Liver (tissue), 3 donors: ENCODE measurements around the gene NPAS4.

Source experiments
- EGR1 ChIP-seq, 2 donors: IDR thresholded peaks; 2 replicates each; pipeline ENCODE4 v1.6.1; 2016 to 2018; ENCODE audit warnings: antibody characterized with exemption in 2 of 2, low read depth in 2 of 2
- RAD21 ChIP-seq, 2 donors: IDR thresholded peaks; 2 replicates each; pipeline ENCODE4 v1.6.1; 2016; ENCODE audit warnings: antibody characterized with exemption in 2 of 2, mild to moderate bottlenecking in 2 of 2
- SP1 ChIP-seq: IDR thresholded peaks from 2 replicates; pipeline ENCODE4 v1.6.1; 2018; ENCODE audit warnings: antibody characterized with exemption, mild to moderate bottlenecking
- YY1 ChIP-seq: IDR thresholded peaks from 2 replicates; pipeline ENCODE4 v1.6.1; 2016; ENCODE audit warnings: antibody characterized with exemption, mild to moderate bottlenecking
- TF ChIP-seq, protein P1 (sequence below): fragments of 150-350 bp; IDR thresholded peaks from 2 replicates; pipeline ENCODE4 v1.5.1; 2017; ENCODE audit warnings: improper control_type of control experiment, low read depth, low read length; ENCODE audit not compliant: missing input control
- TF ChIP-seq, protein P2 (sequence below): IDR thresholded peaks from 2 replicates; pipeline ENCODE4 v1.6.1; 2016; ENCODE audit warnings: antibody characterized with exemption
- TF ChIP-seq, protein P3 (sequence below): IDR thresholded peaks from 2 replicates; pipeline ENCODE4 v1.6.1; 2016; ENCODE audit warnings: antibody characterized with exemption
- TF ChIP-seq, protein P4 (sequence below): IDR thresholded peaks from 2 replicates; pipeline ENCODE4 v1.6.1; 2016; ENCODE audit warnings: antibody characterized with exemption
- donor health status: healthy.
- donor health status: healthy.

DNA sequence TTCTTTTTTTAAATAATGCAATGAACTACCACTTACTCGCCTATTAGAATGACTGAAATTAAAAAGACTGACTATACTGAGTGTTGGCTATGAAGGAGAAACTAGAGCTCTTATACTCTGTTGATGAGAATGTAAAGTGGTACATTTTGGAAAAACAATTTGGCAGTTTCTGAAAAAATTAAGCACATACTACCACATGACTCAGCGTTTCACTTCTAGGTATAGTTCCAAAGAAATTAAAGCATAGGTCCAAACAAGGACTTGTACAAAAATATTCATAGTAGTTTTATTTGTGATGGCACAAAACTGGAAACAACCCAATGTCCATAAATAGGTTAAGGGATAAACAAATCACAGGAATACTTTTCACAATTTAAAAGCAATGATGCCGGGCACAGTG is 26.9 kb upstream of the NPAS4 start:
- TF ChIP-seq, protein P1, sequence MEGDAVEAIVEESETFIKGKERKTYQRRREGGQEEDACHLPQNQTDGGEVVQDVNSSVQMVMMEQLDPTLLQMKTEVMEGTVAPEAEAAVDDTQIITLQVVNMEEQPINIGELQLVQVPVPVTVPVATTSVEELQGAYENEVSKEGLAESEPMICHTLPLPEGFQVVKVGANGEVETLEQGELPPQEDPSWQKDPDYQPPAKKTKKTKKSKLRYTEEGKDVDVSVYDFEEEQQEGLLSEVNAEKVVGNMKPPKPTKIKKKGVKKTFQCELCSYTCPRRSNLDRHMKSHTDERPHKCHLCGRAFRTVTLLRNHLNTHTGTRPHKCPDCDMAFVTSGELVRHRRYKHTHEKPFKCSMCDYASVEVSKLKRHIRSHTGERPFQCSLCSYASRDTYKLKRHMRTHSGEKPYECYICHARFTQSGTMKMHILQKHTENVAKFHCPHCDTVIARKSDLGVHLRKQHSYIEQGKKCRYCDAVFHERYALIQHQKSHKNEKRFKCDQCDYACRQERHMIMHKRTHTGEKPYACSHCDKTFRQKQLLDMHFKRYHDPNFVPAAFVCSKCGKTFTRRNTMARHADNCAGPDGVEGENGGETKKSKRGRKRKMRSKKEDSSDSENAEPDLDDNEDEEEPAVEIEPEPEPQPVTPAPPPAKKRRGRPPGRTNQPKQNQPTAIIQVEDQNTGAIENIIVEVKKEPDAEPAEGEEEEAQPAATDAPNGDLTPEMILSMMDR = no peak
- TF ChIP-seq YY1 = no peak
- TF ChIP-seq, protein P2, sequence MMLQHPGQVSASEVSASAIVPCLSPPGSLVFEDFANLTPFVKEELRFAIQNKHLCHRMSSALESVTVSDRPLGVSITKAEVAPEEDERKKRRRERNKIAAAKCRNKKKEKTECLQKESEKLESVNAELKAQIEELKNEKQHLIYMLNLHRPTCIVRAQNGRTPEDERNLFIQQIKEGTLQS = no peak
- TF ChIP-seq, protein P3, sequence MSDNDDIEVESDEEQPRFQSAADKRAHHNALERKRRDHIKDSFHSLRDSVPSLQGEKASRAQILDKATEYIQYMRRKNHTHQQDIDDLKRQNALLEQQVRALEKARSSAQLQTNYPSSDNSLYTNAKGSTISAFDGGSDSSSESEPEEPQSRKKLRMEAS = no peak
- TF ChIP-seq RAD21 (IDR thresholded peaks at IDR 0.05) = no peak
- TF ChIP-seq EGR1 (IDR thresholded peaks at IDR 0.05; ENCODE audit: low read depth in 2 of 2) = no peak
- no peak for TF ChIP-seq SP1
- TF ChIP-seq, protein P4, sequence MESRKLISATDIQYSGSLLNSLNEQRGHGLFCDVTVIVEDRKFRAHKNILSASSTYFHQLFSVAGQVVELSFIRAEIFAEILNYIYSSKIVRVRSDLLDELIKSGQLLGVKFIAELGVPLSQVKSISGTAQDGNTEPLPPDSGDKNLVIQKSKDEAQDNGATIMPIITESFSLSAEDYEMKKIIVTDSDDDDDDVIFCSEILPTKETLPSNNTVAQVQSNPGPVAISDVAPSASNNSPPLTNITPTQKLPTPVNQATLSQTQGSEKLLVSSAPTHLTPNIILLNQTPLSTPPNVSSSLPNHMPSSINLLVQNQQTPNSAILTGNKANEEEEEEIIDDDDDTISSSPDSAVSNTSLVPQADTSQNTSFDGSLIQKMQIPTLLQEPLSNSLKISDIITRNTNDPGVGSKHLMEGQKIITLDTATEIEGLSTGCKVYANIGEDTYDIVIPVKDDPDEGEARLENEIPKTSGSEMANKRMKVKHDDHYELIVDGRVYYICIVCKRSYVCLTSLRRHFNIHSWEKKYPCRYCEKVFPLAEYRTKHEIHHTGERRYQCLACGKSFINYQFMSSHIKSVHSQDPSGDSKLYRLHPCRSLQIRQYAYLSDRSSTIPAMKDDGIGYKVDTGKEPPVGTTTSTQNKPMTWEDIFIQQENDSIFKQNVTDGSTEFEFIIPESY = no peak
